Skeletal muscle satellite cell (primary cell): Measurements from ENCODE around the gene EGR4.
"Not testable (repeated sequence)": the region's sequence is repeated elsewhere in the genome, so short reads cannot be mapped to it uniquely, and the experiment has no call there.

Experiments used
- H3K27me3 ChIP-seq: 2 replicates; pipeline ENCODE4 v1.7.0; 2013; ENCODE audit warnings: low read length; ENCODE audit not compliant: control insufficient read depth, insufficient read depth
- H3K36me3 ChIP-seq: 2 replicates; pipeline ENCODE4 v1.7.0; 2013; ENCODE audit warnings: mild to moderate bottlenecking, control low read depth, low read length; ENCODE audit not compliant: insufficient read depth
- H3K4me1 ChIP-seq: 2 replicates; pipeline ENCODE4 v1.7.0; 2013; ENCODE audit warnings: low read length; ENCODE audit not compliant: control insufficient read depth, insufficient read depth
- H3K4me2 ChIP-seq: 2 replicates; pipeline ENCODE4 v1.7.0; 2013; ENCODE audit warnings: mild to moderate bottlenecking, low read length
- H3K4me3 ChIP-seq: 2 replicates; pipeline ENCODE4 v1.7.0; 2013; ENCODE audit warnings: low read length
- H3K9ac ChIP-seq: 2 replicates; pipeline ENCODE4 v1.7.0; 2013; ENCODE audit warnings: mild to moderate bottlenecking, low read depth, low read length, moderate library complexity
- H3K9me3 ChIP-seq: replicated peaks from 2 replicates; pipeline ENCODE4 v1.7.0; 2013; ENCODE audit warnings: mild to moderate bottlenecking, control low read depth, low read length

Gene EGR4

DNA sequence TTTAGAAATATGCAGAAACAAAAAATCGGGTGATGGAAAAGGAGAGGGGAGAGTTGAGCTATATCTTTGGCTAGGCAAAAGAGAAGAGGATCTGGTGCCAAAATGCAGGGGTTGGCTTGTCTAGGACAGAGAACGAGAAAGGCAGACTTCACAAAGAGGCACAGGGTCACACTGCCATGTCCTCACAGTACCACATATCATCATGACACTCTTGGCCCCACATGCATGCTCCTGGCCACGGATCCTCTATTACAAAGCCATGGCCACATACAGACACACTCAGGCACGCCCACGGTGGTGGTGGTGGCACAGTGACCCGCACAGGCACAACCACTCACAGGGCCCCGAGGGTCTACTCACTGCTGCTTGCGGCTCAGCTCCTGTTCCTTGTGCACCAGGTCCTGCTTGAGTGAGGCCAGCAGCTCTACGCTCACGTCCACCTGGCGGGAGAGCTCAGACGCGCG, 24.9 kb downstream of the EGR4 start:
- Histone ChIP-seq H3K9ac (no peak overlapping the region), H3K27me3 (peaks cover 42% of the 10 kb centered on the region), H3K4me1 (peaks cover 18% of the 10 kb centered on the region), H3K4me3 (peak overlapping the region; percentile 3), H3K9me3 (no peaks in the 10 kb centered on the region), H3K4me2 (peak overlapping the region; percentile 74), H3K36me3 (no peaks in the 10 kb centered on the region)

DNA sequence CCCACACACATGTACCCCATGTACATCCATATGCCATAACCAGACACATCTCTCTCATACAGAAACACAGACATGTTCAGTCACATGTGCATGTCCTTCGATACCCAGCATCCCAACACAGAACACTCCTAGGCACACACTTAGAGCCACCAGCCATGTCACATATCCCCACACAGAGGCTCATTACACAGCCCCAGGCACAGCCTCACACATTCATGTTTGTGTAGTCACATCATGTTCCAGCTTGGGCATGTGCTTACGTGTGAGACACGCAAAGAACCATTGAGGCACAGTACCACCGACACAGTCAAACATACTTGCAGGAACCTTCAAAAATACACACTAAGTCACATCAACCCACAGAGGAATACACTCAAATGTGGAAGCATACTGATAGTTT, 26.3 kb downstream of the EGR4 start:
- Histone ChIP-seq H3K36me3 (no peaks in the 10 kb centered on the region), H3K4me3 (no peak overlapping the region), H3K4me2 (peak overlapping the region; percentile 49), H3K4me1 (peaks cover 18% of the 10 kb centered on the region), H3K27me3 (peaks cover 42% of the 10 kb centered on the region), H3K9ac (no peak overlapping the region), H3K9me3 (no peaks in the 10 kb centered on the region)

DNA sequence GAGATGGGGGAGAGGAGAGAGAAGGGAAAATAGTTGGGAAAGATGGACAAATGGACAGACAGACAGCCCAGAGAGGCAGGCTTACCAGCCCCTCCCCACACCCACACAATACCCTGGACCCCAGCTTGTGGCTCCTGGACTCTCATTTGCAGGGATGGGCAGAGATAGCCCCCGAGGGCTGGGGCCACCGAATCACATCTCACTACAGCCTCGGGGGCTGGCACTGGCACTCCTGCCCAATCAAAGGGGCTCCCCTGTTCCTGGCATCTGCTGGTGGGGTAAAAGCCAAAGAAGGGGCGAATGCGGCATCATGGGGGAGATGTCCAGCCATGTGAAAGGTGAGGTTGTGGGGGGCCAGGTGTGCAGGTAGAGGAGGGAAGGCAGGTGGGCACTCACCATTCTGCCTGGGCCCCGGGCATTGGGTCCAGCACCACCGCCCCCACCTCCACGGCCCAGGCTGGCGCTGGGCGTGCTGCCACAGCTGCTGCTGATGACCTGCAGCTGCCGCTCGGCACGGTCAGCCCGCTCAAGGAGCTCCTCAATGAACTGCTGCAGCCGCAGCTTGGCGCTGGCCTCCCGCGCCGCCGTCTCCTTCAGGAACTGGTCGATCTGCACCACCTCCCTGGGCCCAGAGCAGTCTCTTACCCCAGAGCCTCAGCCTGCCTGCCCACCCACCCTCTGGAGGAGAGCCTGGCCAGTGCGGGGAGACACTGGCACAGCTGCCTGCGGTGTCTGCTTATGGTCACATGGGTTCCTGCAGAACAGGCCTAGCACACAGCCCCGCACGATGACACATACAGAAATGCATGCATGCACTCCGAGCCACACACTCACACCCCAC, 27.1 kb downstream of the EGR4 start:
- Histone ChIP-seq H3K9me3 (no peaks in the 10 kb centered on the region), H3K4me1 (peaks cover 18% of the 10 kb centered on the region), H3K4me3 (no peak overlapping the region), H3K9ac (no peak overlapping the region), H3K27me3 (peaks cover 42% of the 10 kb centered on the region), H3K36me3 (no peaks in the 10 kb centered on the region), H3K4me2 (peak overlapping the region; percentile 49)

DNA sequence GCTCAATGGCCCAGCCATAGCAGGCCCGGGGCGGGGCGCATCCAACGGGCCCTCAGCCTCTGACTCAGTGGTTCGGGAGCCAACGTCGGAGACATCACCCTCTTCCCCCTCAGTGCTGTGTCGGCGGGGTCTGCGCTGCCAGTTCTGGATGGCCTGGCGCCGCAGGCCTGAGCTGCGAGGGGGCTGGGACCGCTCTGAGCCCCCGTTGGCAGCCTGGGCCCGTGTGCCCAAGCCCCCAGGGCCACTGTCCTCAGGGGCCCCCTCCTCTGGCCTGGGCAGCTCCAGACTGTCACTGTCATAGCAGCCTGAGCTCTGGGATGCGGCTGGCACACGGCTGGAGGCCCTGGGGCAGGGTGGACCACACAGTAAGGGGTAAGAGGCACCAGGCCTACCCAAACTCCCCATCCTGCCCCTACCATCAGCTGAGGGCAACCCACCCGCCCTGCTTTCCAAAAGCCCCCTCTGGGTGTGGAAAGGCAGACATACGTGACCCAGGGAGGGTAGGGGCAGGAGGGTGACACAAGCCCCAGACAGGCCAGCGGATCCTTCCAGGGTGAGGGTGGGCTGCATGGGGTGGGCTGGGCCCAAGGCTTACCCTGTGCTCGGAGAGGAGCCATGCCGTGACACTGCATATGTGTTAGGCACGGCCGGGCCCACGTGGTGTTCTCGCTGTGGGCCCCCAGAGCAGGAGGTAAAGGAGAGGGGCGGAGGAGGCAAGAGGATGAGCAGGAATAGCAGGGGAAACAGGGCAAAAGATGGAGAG, 27.9 kb downstream of the EGR4 start:
- H3K9me3 ChIP-seq = no peaks in the 10 kb centered on the region
- peaks cover 37% of the 10 kb centered on the region for H3K27me3 ChIP-seq
- peaks cover 18% of the 10 kb centered on the region for H3K4me1 ChIP-seq
- no peak overlapping the region for H3K4me3 ChIP-seq
- no peak overlapping the region for H3K9ac ChIP-seq
- no peaks in the 10 kb centered on the region for H3K36me3 ChIP-seq
- no peak overlapping the region for H3K4me2 ChIP-seq

DNA sequence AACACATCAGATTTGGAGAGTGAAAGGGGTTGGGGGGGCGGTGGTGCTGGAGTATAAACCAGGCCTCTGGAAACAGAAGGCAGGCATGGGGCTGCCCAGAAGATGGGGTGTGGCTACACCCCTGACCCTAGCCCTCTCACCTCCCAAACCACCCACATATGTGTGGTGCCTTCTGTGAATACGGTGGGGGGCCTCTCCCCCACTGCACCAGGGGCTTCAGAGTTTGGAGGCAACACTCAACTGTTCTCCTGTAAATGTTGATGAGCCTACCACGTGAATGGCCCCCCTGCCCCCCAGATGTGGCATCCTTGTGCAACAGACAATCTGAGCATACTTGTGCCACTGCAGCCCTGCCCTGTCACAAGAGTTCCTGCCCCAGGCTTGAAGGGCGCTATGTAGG, 28.6 kb downstream of the EGR4 start:
- no peak overlapping the region for H3K4me2 ChIP-seq
- no peak overlapping the region for H3K4me3 ChIP-seq
- H3K9me3 ChIP-seq = no peaks in the 10 kb centered on the region
- no peak overlapping the region for H3K9ac ChIP-seq
- no peaks in the 10 kb centered on the region for H3K36me3 ChIP-seq
- H3K4me1 ChIP-seq = peaks cover 18% of the 10 kb centered on the region
- peaks cover 31% of the 10 kb centered on the region for H3K27me3 ChIP-seq

DNA sequence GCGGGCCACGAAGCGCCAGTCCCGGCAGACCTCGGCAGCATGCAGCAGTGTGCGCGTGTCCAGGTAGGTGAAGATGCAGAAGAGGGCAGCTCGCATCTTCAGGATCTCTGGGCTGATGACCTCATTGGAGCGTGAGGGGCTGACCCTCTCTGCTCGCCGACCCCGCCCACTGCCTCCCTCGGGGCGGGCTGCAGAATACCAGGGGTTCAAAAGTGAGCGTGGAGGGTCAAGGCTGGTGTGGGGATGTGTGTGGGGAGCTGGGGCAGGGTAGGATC, 29.1 kb downstream of the EGR4 start:
- no peak overlapping the region for H3K9ac ChIP-seq
- no peaks in the 10 kb centered on the region for H3K9me3 ChIP-seq
- H3K4me1 ChIP-seq = peaks cover 16% of the 10 kb centered on the region
- no peak overlapping the region for H3K4me3 ChIP-seq
- no peak overlapping the region for H3K4me2 ChIP-seq
- H3K36me3 ChIP-seq = no peaks in the 10 kb centered on the region
- H3K27me3 ChIP-seq = peaks cover 25% of the 10 kb centered on the region

DNA sequence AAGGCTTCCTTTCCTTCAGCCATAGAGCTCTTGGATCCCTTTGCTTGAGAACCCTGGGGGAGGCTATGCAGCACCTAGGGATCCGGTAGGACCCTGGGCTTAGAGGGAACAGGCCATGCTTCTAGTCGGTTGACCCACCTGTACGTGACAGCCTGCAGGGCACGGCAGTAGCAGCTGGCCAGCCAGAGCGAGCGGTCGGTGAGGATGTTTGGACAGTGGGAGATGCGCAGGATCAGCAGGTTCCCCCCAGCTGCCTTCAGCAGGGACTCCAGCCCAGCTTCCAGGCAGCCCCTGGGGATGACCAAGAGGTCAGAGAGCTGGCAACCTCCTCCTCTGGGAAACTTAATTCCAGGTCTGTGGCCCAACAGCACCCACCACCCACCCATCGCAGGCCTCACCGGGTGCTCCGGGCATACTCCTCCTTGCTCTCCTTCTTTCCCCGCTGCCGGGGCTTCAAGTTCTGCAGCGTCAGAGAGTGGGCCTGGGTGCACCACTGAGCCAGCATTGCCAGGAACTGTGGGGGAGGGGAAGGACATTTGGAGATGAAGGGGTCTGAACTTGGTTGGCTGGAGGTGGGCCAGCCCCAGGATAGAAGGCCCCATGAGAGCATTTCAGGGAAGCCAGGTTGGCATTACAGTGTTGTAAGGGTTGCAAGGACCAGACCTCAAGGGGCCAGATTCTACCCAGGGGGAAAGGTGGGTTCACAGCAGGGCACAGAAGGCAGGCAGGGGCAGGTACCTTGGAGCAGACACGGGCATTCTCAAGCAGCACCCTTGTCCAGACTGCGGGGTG, 29.6 kb downstream of the EGR4 start:
- Histone ChIP-seq H3K27me3 (peaks cover 20% of the 10 kb centered on the region), H3K9me3 (no peaks in the 10 kb centered on the region), H3K4me3 (no peak overlapping the region), H3K4me1 (peaks cover 11% of the 10 kb centered on the region), H3K36me3 (no peaks in the 10 kb centered on the region), H3K9ac (no peak overlapping the region), H3K4me2 (no peak overlapping the region)

DNA sequence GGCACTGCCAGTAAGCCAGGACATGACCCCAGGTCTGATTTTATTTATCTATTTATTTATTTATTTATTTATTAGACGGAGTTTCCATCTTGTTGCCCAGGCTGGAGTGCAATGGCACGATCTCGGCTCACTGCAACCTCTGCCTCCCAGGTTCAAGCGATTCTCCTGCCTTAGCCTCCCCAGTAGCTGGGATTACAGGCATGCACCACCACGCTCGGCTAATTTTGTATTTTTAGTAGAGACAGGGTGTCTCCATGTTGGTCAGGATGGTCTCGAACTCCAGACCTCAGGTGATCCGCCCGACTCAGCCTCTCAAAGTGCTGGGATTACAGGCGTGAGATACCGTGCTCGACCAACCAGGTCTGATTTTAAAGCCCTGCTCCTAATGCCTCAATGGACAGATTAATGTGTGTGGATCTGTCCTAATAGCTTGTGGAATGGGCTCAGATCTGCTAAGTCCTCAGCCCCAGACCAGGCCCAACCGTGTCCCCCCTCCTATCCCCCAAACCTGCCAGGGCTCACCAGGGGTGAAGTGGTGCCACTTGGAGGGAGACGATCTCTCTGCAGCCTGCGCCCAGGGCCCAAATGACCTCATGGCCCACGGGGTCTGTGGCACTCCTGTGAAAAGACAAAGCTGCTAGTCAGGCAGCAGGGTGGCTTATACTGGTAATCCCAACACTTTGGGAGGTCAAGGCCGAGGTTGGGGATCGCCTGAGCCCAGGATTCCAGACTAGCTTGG, 30.5 kb downstream of the EGR4 start:
- not testable (repeated sequence) for H3K4me2 ChIP-seq, H3K9me3 ChIP-seq, H3K4me1 ChIP-seq, H3K36me3 ChIP-seq, H3K4me3 ChIP-seq, H3K9ac ChIP-seq
- H3K27me3 ChIP-seq = peaks cover 11% of the 10 kb centered on the region

DNA sequence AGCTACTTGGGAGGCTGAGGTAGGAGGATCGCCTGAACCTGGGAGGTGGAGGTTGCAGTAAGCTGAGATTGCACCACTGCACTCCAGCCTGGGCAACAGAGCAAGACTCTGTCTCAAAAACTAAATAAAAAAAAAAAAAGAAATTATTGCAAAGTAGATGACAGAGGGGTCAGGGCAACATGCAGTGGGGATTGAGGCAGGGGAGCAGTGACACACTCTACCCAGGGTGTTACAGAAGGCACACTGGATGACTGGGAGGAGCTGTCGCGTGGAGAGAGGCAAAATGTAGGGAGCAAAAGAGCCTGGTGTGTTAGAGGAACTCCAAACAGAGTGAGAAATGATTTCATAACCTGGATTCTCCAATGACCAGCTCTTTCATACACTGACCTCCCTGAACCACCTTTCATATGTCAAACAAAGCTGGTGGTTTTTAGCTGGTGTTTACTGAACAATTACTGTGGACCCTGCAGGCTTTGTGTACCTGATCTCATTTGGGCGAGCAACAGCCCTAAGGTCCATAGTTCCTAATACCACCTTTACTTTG, 31.2 kb downstream of the EGR4 start:
- no peak overlapping the region for H3K4me3 ChIP-seq
- peaks cover 4% of the 10 kb centered on the region for H3K27me3 ChIP-seq
- no peak overlapping the region for H3K4me2 ChIP-seq
- H3K4me1 ChIP-seq = peaks cover 9% of the 10 kb centered on the region
- H3K9ac ChIP-seq = no peak overlapping the region
- no peaks in the 10 kb centered on the region for H3K36me3 ChIP-seq
- H3K9me3 ChIP-seq = no peaks in the 10 kb centered on the region

DNA sequence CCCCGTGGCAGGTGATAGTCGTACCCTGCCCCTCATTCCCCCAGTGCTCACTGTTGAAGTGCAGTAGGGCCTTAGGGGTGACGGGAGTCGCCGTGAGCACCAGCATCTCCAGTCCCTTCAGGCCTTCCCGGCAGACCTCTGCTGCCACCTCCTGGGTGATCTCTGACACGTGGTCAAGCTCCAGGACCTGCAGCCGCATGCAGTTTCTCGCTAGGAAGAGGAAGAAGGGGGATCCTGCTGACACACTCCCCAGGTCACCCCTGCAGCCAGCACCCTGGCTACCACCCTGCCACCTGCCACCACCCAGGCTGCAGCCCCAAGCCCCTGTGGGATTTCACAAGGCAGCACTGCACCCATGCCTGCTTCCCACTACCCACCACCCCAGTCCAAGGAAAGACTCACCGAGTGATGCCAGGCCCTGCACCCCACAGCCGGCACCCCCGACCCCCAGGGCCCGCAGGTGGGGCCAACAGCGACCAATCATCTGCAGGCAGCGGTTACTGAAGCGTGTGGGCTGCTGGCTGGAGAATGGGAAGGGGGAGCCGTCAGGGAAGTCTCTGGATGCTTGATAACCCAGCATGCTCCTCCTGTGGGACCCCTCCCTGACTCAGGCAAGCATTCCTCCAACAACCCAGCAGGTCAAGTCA, 32.9 kb downstream of the EGR4 start:
- Histone ChIP-seq H3K27me3 (no peaks in the 10 kb centered on the region), H3K9ac (no peak overlapping the region), H3K4me1 (no peaks in the 10 kb centered on the region), H3K36me3 (no peaks in the 10 kb centered on the region), H3K4me2 (no peak overlapping the region), H3K9me3 (no peaks in the 10 kb centered on the region), H3K4me3 (no peak overlapping the region)
